K562 (cell line): Measurements from ENCODE around the gene ERCC3. TPM values are rescaled to one million over a fixed set of nuclear protein-coding genes. Genes with fewer than 3 reads are reported as not detected.

Source experiments
- ADNP ChIP-seq: fragments of 200-800 bp; sonication (Bioruptor generic); IDR thresholded peaks from 2 replicates; pipeline ENCODE4 v1.6.1; 2016; ENCODE audit warnings: missing genetic modification characterization, missing compliant biosample characterization
- EP300 ChIP-seq: IDR thresholded peaks from 2 replicates; pipeline ENCODE4 v1.6.1; 2012; ENCODE audit warnings: low read length, improper control_type of control experiment
- IFI16 ChIP-seq: fragments of 250-450 bp; sonication (Bioruptor Pico); IDR thresholded peaks from 2 replicates; pipeline ENCODE4 v2.1.2; 2022; ENCODE audit warnings: mild to moderate bottlenecking, inconsistent platforms
- MEF2A ChIP-seq: IDR thresholded peaks from 2 replicates; pipeline ENCODE4 v1.6.1; 2011; ENCODE audit warnings: low read depth, mild to moderate bottlenecking, low read length, moderate library complexity; ENCODE audit not compliant: control insufficient read depth
- SMAD3 ChIP-seq: fragments of 450-650 bp; formaldehyde crosslinking; conservative IDR thresholded peaks from 2 replicates; pipeline ENCODE4 v1.4.0; 2020; ENCODE audit warnings: mild to moderate bottlenecking
- SMARCA4 ChIP-seq: fragments of 450-650 bp; IDR thresholded peaks from 2 replicates; pipeline ENCODE4 v1.6.1; 2016
- SNIP1 ChIP-seq: fragments of 450-650 bp; IDR thresholded peaks from 2 replicates; pipeline ENCODE4 v1.7.1; 2017; ENCODE audit warnings: low read depth, mild to moderate bottlenecking
- STAT5B ChIP-seq: fragments of 250-450 bp; sonication (Bioruptor Pico); IDR thresholded peaks from 2 replicates; pipeline ENCODE4 v1.8.0; 2021; ENCODE audit warnings: mild to moderate bottlenecking, inconsistent platforms
- TRIM25 ChIP-seq: fragments of 450-650 bp; IDR thresholded peaks from 2 replicates; pipeline ENCODE4 v1.7.0; 2016; ENCODE audit warnings: borderline replicate concordance
- ZKSCAN1 ChIP-seq: fragments of 150-350 bp; IDR thresholded peaks from 2 replicates; pipeline ENCODE4 v1.6.1; 2016; ENCODE audit warnings: low read depth, low read length
- ZNF696 ChIP-seq: fragments of 250-450 bp; sonication (Bioruptor Pico); conservative IDR thresholded peaks from 2 replicates; pipeline ENCODE4 v1.4.0; 2020; ENCODE audit warnings: mild to moderate bottlenecking, moderate library complexity
- polyA plus RNA-seq, 8 experiments: library from polyadenylated mRNA; depleted of rRNA in 4 of 8; stranded (reverse) in 5 of 8; unstranded in 3 of 8; fragments of >200 nt; fragmentation: Nextera tagmentation in 2 of 8; fragmentation: Illumina TruSeq in 1 of 8; extraction: Ambion mirVana in 2 of 8; extraction: Trizol in 1 of 8; gene quantifications; 2 replicates each; pipeline versions ENCODE4 v1.2.1 to v1.2.3, GENCODE V29; 2011 to 2014; ENCODE audit warnings: inconsistent platforms in 1 of 8, missing spikeins in 1 of 8
- total RNA-seq, 7 experiments: library from RNA; depleted of rRNA in 6 of 7; stranded (reverse); fragments of >200 nt in 6 of 7; fragmentation: Illumina TruSeq in 2 of 7; extraction: Trizol in 2 of 7; gene quantifications; 2 replicates each; pipeline versions ENCODE4 v1.2.1 to v1.2.3, GENCODE V29; 2011 to 2021; ENCODE audit warnings: low replicate concordance in 1 of 7
- TF ChIP-seq, protein P1 (sequence below), 2 experiments: fragments of 450-650 bp in 1 of 2; sonication (generic) in 1 of 2; formaldehyde crosslinking in 1 of 2; IDR thresholded peaks; 2 replicates each; pipeline versions ENCODE4 v1.7.1 to v1.9.0; 2016 to 2022; ENCODE audit warnings: inconsistent platforms in 1 of 2, mild to moderate bottlenecking in 1 of 2, missing genetic modification reagents in 1 of 2
- TF ChIP-seq, protein P2 (sequence below): fragments of 250-450 bp; sonication (Bioruptor Pico); IDR thresholded peaks from 2 replicates; pipeline ENCODE4 v1.9.0; 2021; ENCODE audit warnings: mild to moderate bottlenecking, inconsistent platforms

Gene ERCC3
- total and polyA plus RNA-seq, 9 of the 15 experiments (the other 6 are each of a cell fraction or from before 2014, with no cell fraction given), result 17.9 to 61.5 (median 43.1) TPM

GRCh38 chr2:127293748-127294562 lies at the start of gene ERCC3 (continued):
- TF ChIP-seq, protein P1, sequence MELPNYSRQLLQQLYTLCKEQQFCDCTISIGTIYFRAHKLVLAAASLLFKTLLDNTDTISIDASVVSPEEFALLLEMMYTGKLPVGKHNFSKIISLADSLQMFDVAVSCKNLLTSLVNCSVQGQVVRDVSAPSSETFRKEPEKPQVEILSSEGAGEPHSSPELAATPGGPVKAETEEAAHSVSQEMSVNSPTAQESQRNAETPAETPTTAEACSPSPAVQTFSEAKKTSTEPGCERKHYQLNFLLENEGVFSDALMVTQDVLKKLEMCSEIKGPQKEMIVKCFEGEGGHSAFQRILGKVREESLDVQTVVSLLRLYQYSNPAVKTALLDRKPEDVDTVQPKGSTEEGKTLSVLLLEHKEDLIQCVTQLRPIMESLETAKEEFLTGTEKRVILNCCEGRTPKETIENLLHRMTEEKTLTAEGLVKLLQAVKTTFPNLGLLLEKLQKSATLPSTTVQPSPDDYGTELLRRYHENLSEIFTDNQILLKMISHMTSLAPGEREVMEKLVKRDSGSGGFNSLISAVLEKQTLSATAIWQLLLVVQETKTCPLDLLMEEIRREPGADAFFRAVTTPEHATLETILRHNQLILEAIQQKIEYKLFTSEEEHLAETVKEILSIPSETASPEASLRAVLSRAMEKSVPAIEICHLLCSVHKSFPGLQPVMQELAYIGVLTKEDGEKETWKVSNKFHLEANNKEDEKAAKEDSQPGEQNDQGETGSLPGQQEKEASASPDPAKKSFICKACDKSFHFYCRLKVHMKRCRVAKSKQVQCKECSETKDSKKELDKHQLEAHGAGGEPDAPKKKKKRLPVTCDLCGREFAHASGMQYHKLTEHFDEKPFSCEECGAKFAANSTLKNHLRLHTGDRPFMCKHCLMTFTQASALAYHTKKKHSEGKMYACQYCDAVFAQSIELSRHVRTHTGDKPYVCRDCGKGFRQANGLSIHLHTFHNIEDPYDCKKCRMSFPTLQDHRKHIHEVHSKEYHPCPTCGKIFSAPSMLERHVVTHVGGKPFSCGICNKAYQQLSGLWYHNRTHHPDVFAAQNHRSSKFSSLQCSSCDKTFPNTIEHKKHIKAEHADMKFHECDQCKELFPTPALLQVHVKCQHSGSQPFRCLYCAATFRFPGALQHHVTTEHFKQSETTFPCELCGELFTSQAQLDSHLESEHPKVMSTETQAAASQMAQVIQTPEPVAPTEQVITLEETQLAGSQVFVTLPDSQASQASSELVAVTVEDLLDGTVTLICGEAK (IDR thresholded peaks at IDR 0.05), result peak; percentile 96
- TF ChIP-seq, protein P1 (CRISPR knock-in tag; IDR thresholded peaks at IDR 0.05), result no peak
- no peak for TF ChIP-seq ZKSCAN1
- TF ChIP-seq STAT5B (CRISPR knock-in tag), result no peak
- TF ChIP-seq ADNP (tag), result no peak
- TF ChIP-seq SMARCA4, result no peak
- no peak for TF ChIP-seq SMAD3 (CRISPR knock-in tag)
- no peak for TF ChIP-seq IFI16 (CRISPR knock-in tag)
- TF ChIP-seq EP300, result 0 out of 2 replicates have a peak, but pooled peaks have one; percentile 4
- TF ChIP-seq, protein P2, sequence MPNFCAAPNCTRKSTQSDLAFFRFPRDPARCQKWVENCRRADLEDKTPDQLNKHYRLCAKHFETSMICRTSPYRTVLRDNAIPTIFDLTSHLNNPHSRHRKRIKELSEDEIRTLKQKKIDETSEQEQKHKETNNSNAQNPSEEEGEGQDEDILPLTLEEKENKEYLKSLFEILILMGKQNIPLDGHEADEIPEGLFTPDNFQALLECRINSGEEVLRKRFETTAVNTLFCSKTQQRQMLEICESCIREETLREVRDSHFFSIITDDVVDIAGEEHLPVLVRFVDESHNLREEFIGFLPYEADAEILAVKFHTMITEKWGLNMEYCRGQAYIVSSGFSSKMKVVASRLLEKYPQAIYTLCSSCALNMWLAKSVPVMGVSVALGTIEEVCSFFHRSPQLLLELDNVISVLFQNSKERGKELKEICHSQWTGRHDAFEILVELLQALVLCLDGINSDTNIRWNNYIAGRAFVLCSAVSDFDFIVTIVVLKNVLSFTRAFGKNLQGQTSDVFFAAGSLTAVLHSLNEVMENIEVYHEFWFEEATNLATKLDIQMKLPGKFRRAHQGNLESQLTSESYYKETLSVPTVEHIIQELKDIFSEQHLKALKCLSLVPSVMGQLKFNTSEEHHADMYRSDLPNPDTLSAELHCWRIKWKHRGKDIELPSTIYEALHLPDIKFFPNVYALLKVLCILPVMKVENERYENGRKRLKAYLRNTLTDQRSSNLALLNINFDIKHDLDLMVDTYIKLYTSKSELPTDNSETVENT (CRISPR knock-in tag), result no peak
- no peak for TF ChIP-seq MEF2A
- TF ChIP-seq TRIM25, result no peak
- TF ChIP-seq SNIP1, result no peak
- no peak for TF ChIP-seq ZNF696 (CRISPR knock-in tag)
